Mesothelial cell of epicardium (in vitro differentiated cells): ENCODE results near the gene SKOR1. TPM values are rescaled to one million over a fixed set of nuclear protein-coding genes. Genes with fewer than 3 reads are reported as not detected.

ENCODE experiments used
- DNase-seq, 2 experiments: peaks; one replicate each; pipeline ENCODE4 v3.0.0; 2021; ENCODE audit warnings: low spot score in 2 of 2; ENCODE audit not compliant: unreplicated experiment in 2 of 2
- H3K27ac Mint-ChIP-seq: 2 replicates; pipeline ENCODE4 v1.8.0; 2021; ENCODE audit warnings: mixed read lengths
- H3K27me3 Mint-ChIP-seq: 2 replicates; pipeline ENCODE4 v1.8.0; 2021; ENCODE audit warnings: low read depth, mixed read lengths
- H3K36me3 Mint-ChIP-seq: 2 replicates; pipeline ENCODE4 v1.8.0; 2021; ENCODE audit warnings: mixed read lengths
- H3K4me1 Mint-ChIP-seq: 2 replicates; pipeline ENCODE4 v1.8.0; 2021; ENCODE audit warnings: mixed read lengths
- H3K4me3 Mint-ChIP-seq: 2 replicates; pipeline ENCODE4 v1.8.0; 2021; ENCODE audit warnings: mild to moderate bottlenecking, moderate library complexity, mixed read lengths
- H3K9me3 Mint-ChIP-seq: 2 replicates; pipeline ENCODE4 v1.8.0; 2021; ENCODE audit warnings: mixed read lengths
- CTCF ChIP-seq: fragments of 200-600 bp; sonication (generic); IDR thresholded peaks from one replicate; pipeline ENCODE4 v1.5.0; 2021; ENCODE audit warnings: antibody characterized with exemption; ENCODE audit not compliant: unreplicated experiment
- total RNA-seq: library from RNA; stranded (reverse); gene quantifications from 3 replicates; pipeline ENCODE4 v1.2.1, GENCODE V29; 2021

The SKOR1 gene
- total RNA-seq, 1 donor from 2014 or later: 1.1 TPM

- Mint-ChIP-seq H3K9me3 (no peaks in the 10 kb centered on the region), H3K4me1 (peaks cover 16% of the 10 kb centered on the region), H3K4me3 (no peak overlapping the region), H3K36me3 (no peaks in the 10 kb centered on the region), H3K27ac (no peak overlapping the region), H3K27me3 (no peaks in the 10 kb centered on the region)
- TF ChIP-seq CTCF: no peak
- DNase-seq: no peak
Observed at GRCh38 chr15:67859331-67859946, 34.1 kb downstream of the SKOR1 start.

DNA sequence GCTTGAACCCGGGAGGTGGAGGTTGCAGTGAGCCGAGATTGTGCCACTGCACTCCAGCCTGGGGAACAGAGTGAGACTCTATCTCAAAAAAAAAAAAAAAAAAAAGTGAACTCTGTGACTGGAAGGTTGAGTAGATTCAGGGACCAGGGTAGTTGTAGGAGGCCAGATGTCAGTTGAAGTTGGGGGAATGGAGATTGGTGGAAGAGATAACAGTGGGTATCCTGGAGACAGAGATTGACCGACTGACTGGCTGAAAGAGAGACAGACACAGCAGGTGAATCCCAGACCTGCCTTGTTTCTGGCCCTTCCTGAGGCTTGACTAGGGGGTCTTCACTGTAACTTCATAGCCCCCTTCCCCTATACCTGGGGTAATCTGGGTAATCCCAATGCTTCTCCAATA is 36.7 kb downstream of the SKOR1 start:
- DNase-seq: no peak
- Mint-ChIP-seq H3K4me1 (peaks cover 16% of the 10 kb centered on the region), H3K27ac (no peak overlapping the region), H3K4me3 (no peak overlapping the region), H3K9me3 (no peaks in the 10 kb centered on the region), H3K36me3 (no peaks in the 10 kb centered on the region), H3K27me3 (no peaks in the 10 kb centered on the region)
- TF ChIP-seq CTCF: no peak

GRCh38 chr15:67862750-67863441 is 37.6 kb downstream of the SKOR1 start:
- no peak for DNase-seq
- Mint-ChIP-seq H3K4me1 (peaks cover 13% of the 10 kb centered on the region), H3K36me3 (no peaks in the 10 kb centered on the region), H3K4me3 (peak overlapping the region; percentile 58), H3K27me3 (no peaks in the 10 kb centered on the region), H3K27ac (no peak overlapping the region), H3K9me3 (no peaks in the 10 kb centered on the region)
- TF ChIP-seq CTCF: no peak

DNA sequence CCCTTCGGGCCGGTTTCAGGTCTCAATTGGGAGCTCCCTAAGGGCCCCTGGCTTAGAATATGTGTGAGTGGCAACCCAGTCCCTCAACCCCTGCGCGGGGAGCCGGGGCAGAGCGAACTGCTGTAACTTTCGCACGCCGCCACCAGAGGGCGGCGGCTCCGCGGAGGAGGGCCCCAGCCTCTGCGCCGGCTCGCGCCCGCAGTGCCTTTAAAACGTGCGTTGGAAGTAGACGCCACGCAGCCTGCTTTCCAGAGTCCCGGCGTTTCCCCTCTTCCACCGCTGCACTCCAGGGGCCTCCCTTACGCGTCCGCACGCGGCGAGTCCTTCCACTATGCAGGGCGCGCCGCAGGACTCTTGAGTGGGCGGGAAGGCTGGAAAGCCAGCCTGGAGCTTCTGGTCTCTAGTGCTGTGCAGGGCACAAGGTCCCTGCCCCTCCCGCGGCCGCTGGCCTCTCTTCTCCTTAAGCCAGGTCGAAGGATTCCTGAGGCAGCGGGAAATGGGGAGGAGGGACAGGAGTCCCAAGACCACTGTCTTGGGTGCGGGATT is 38.2 kb downstream of the SKOR1 start:
- H3K9me3 Mint-ChIP-seq: no peaks in the 10 kb centered on the region
- DNase-seq: peak; percentile 73 to 86

GRCh38 chr15:67865331-67865730 is 40.0 kb downstream of the SKOR1 start:
- Mint-ChIP-seq H3K4me1 (peaks cover 13% of the 10 kb centered on the region), H3K27me3 (no peaks in the 10 kb centered on the region), H3K27ac (peak overlapping the region; percentile 67), H3K9me3 (peaks cover 10% of the 10 kb centered on the region), H3K4me3 (no peak overlapping the region), H3K36me3 (peaks cover 8% of the 10 kb centered on the region)
- no peak for DNase-seq
- TF ChIP-seq CTCF: no peak

More for the DNA sequence above, 38.2 kb downstream of the SKOR1 start:
- no peaks in the 10 kb centered on the region for H3K36me3 Mint-ChIP-seq
- H3K27me3 Mint-ChIP-seq: no peaks in the 10 kb centered on the region
- H3K4me3 Mint-ChIP-seq: peak overlapping the region; percentile 58
- H3K27ac Mint-ChIP-seq: no peak overlapping the region
- H3K4me1 Mint-ChIP-seq: peaks cover 13% of the 10 kb centered on the region
- TF ChIP-seq CTCF: peak; percentile 97
